ENCODE data around the gene SMAD7.

Gene SMAD7

DNA sequence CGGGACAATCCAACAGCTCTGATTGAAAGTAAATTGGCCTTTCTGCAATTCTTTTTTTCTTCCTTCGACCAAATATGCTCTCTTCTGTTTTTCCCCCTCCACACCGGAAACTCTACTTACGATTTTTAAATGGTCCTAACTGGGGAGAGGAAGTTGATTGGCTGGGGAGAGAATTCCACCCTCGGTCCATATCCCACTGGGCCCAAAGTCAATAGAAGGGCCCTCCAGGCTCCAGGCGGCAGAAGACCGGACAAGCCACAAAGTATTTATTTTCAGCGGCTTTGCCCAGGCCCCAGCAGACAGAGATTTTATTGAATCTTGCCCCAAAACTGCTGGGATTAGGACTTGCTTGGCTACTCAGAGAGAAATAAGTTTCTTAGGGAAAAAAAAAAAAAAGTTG is 37.1 kb upstream of the SMAD7 start:
- DNase-seq (ENCODE audit: insufficient read length, low spot score) (no peak), FAIRE-seq (no peak)

- no peak for DNase-seq (ENCODE audit: insufficient read length, low spot score)
- FAIRE-seq, result no peak
Measured at GRCh38 chr18:48986851-48987761, 36.3 kb upstream of the SMAD7 start.

- DNase-seq (ENCODE audit: insufficient read length, low spot score), result no peak
- no peak for FAIRE-seq
Measured at GRCh38 chr18:48985161-48985560, 34.4 kb upstream of the SMAD7 start.

DNA sequence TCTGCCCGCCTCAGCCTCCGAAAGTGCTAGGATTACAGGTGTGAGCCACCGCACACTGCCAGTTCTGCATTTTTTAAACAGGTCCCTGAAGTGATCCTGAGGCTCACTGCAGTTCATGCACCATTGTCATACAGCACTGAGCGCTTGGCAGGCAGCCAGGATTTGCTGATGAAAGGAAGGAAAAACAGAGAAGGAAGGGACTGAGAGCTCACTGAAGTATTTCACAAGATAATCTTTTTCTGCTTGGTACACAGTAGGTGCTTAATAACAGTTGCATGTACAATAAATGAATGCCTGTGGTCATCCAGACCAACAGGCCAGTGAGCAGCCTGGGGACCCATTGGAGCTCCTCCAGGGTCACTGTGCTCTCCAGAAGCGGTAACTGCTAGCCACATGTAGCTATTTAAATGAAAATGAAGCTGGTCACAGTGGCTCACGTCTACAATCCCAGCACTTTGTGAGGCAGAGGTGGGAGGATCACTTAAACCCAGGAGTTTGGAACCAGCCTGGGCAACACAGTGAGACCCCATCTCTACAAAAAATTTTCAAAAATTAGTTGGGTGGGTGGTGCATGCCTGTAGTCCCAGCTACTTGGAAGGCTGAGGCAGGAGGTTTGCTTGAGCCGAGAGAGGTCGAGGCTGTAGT is 33.1 kb upstream of the SMAD7 start:
- FAIRE-seq (no peak), DNase-seq (ENCODE audit: insufficient read length, low spot score) (no peak)

DNA sequence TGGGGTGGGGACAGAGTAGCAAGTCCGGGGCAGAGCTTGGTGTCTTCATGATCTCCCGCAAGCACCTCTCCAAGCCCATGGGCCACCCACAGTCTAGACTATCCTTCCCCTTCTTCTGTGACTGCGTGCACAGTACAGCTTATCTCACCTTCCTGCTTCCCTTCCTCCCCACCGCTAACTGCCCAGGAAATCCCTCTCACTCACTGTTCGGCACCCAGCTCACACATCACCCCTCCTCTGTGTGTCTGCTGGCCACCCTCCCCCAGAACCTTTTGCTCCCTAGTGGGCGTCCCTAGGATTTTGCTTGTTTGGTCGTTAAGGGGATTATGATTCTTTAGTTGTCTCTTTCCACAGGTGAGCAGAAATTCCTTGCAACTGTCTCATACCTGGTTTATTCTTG is 31.5 kb upstream of the SMAD7 start:
- DNase-seq (ENCODE audit: insufficient read length, low spot score), result no peak

DNA sequence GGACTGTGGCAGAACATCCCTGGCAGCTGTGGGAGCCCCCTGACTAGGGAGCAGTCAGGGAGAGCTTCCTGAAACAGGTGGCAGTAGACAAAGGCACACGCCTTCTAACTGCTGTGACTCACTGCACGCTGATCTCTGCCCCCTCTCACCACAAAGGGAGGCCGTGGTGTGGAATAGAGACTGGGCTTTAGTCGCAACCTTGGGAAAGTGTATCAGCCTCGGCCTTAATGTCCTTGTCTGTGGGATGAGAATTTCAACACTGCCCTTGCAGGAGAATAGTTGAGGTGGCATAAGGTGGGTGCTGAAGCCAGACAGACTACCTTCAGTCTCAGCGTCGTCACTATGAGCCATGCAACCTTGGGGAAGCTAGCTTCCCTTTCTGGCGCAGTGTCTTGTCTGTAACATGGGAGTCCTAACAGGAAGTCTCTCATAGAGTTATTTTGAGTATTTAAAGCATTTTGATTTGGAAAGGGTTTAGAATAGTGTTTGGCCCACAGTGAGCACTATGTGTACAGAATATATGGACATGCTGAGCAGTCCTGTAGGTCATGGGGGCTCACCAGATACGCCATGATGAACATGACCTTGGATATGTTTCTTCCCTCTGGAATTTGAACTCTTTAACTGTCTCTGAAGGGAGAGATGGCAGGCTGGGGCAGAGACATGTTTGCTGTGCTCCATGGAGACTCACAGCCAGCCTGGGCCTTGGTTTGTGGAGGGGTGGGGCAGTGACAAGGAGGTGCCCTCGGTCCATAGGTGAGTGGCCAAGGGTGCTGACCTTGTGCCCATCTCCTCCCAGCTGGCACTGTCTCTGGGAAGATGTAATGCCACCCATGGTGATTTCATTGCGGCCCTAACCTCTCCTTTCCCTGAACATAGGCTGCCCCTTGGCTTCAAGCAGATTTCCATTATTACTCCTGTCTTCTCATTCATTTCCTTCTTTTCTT is 29.5 kb upstream of the SMAD7 start:
- DNase-seq (ENCODE audit: insufficient read length, low spot score) (no peak), FAIRE-seq (no peak)

More for the DNA sequence above, 31.5 kb upstream of the SMAD7 start:
- no peak for FAIRE-seq

DNA sequence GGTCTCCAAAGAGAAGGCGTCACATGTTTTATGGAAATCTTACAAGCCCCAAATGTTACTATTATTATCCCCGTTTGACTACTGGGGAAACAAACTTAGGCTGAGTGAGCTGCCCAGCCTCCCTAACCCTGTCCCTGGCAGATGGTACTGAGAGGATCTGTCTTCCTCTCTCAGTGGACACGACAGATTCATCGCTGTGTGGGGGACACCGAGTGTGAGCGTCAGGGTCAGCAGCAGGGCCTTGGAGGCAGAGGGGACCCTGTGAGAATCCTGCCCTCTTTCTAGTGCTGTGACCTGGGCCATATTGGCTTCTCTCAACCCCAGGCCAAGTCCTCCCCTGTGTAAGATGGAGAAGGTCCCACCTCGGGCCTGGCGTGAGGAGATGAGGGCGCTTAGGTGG is 27.1 kb upstream of the SMAD7 start:
- DNase-seq (ENCODE audit: insufficient read length, low spot score) (no peak), FAIRE-seq (no peak)

- no peak for FAIRE-seq
- DNase-seq (ENCODE audit: insufficient read length, low spot score), result peak; percentile 80
Measured at GRCh38 chr18:48975817-48976649, 25.3 kb upstream of the SMAD7 start.

DNA sequence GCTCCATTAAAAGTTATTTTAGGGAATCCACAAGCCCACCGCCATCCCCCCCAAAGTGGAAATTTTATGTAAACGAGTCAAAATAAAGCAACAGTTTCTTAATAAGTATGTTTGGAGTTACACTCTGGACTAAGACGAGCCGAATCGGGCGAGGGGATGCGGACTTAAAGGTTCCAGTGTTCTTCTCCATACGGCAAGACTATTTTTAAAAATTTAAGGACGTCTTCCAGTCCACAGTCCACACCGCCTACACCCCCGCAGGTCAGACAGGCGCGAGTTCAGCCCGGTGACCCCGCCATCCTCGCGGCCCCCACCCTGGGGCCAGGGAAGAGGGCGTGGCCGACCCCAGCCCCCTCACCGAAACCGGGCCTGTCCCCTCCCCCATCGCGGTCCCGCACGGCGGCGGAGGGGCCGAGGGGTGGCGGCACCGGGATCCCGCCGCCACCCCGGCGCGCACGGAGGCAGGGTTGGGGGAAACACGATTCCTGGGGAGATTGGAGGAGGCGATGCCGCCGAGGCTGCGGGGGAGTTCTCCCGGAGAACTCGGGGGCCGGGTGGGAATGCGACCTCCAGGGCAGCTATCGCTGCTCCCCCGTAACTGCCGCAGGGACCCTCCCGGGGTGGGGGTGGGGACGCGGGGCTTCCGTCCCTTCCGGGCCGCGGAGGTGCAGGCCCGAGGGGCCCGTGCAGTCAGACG is 24.5 kb upstream of the SMAD7 start:
- no peak for DNase-seq (ENCODE audit: insufficient read length, low spot score)
- FAIRE-seq, result no peak

DNA sequence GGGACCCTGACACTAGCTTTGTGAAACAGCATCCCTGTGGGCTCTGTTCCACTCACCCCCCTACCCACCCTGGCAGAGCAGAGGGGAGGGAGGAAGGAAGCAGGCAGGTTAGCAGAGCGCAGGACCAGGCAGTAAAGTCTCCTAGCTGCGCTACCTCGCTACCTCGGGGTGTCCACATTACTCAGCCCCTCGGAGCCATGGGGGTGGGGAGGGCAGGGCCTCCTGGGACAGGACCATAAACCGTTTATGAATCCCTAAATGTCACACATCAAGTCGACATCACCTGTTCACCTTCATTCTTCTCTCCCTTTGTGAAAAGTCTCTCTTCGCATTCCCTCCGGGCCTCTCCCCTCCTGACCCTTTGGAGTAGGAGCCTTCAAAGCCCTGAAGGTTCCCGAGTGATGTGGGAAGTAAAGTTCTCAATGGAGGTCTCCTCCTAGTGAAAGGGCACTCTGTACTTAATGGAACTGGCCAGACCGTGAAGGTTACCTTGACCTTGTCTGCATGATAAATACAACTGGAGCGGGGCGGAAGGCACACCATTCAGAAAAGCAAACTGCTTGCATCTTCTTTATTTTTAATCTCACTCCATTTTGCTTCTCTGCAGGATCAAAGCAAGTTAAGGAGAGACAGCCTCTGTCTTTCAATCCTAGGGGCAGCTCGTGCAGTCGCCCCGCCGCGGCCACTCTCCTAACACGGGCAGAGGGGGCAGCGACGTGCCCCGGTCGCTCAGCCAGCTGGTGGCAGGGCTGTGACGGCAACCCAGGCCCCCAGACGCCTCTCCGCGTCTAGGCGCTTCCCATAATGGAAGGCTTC is 23.7 kb upstream of the SMAD7 start:
- FAIRE-seq, result peak; percentile 35

GRCh38 chr18:48973731-48974130 is 23.0 kb upstream of the SMAD7 start:
- no peak for FAIRE-seq
- no peak for DNase-seq (ENCODE audit: insufficient read length, low spot score)

More for the DNA sequence above, 23.7 kb upstream of the SMAD7 start:
- no peak for DNase-seq (ENCODE audit: insufficient read length, low spot score)

GRCh38 chr18:48968412-48969215 is 17.8 kb upstream of the SMAD7 start:
- no peak for DNase-seq (ENCODE audit: insufficient read length, low spot score)
- no peak for FAIRE-seq

DNA sequence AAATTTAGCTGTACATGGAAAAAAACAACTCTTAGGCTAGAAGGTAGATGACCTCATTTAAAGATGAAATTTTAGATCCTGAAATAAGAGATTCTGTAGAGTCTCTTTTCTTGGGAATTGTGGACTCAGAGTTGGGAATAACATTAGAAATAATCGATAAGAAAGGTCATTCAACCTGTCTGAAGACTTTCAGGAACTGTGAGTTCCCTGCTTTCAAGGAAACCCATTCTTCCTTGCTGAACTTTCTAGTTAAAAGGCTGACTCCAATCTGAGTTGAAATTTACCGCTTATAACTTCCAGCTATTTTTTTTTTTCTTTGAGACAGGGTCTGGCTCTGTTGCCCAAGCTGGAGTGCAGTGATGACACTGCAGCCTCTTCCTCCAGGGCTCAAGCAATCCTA is 16.8 kb upstream of the SMAD7 start:
- FAIRE-seq (no peak), DNase-seq (ENCODE audit: insufficient read length, low spot score) (no peak)

DNA sequence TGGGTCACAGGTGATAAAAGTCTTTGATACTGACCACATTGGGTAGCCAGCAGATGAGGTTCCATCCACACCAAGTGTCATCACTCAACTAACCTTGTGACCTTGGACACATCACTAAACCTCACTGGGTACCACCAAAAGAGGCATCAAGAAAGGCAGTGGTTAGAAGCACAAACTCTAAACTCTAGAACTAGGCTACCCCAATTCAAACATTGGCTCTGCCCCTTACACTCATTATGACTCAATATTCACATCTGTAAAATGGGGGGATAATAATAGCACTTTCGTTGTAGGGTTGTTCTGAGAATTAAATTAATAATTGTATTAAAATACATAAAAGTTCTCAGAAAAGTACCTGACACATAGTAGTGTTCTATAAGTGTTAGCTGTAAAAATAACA is 15.8 kb upstream of the SMAD7 start:
- FAIRE-seq (no peak), DNase-seq (ENCODE audit: insufficient read length, low spot score) (no peak)

- no peak for FAIRE-seq
Measured at GRCh38 chr18:48963586-48964470, 13.1 kb upstream of the SMAD7 start.

DNA sequence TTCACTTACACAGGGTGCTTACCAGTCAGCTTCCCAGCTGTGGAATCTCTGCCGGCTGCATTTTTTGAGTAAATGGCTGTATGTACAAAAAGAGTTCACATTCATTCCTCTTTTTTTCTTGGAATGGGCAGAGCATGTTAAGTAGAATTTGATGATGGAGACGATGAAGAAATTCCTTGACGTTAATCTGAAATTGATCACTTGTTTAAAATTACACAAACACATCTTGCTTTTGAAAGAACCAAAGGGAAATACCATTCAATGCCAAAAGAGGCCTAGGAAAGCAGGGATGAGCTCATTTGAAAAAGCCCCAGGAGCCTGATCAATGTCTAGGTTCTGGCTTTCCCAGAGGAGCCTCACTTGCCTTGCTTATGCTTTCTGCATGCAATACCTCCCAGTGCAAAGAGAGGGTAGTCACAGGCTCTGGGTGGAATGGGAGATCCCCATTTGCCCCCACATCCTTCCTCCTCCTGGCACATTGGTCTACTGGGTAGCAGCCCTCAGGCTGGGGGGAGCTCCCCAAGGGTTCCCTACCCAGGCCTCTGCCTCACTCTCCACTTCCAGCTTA is 12.3 kb upstream of the SMAD7 start:
- FAIRE-seq (no peak), DNase-seq (ENCODE audit: insufficient read length, low spot score) (no peak)

More at GRCh38 chr18:48963586-48964470, 13.1 kb upstream of the SMAD7 start:
- no peak for DNase-seq (ENCODE audit: insufficient read length, low spot score)
